GM21526 (cell line): ENCODE measurements around the gene SYAP1.
A peak's percentile ranks its signal among the peaks of the same experiment; 100 is the strongest.
"Not testable (repeated sequence)": the region's sequence is repeated elsewhere in the genome, so short reads cannot be mapped to it uniquely, and the experiment has no call there.

Experiments
- ATAC-seq: cut with Tn5 transposase; IDR thresholded peaks from one replicate; pipeline ENCODE4 v1.9.1; 2021; ENCODE audit warnings: moderate library complexity; ENCODE audit not compliant: unreplicated experiment, low FRiP score

The SYAP1 gene, protein sequence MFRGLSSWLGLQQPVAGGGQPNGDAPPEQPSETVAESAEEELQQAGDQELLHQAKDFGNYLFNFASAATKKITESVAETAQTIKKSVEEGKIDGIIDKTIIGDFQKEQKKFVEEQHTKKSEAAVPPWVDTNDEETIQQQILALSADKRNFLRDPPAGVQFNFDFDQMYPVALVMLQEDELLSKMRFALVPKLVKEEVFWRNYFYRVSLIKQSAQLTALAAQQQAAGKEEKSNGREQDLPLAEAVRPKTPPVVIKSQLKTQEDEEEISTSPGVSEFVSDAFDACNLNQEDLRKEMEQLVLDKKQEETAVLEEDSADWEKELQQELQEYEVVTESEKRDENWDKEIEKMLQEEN

DNA sequence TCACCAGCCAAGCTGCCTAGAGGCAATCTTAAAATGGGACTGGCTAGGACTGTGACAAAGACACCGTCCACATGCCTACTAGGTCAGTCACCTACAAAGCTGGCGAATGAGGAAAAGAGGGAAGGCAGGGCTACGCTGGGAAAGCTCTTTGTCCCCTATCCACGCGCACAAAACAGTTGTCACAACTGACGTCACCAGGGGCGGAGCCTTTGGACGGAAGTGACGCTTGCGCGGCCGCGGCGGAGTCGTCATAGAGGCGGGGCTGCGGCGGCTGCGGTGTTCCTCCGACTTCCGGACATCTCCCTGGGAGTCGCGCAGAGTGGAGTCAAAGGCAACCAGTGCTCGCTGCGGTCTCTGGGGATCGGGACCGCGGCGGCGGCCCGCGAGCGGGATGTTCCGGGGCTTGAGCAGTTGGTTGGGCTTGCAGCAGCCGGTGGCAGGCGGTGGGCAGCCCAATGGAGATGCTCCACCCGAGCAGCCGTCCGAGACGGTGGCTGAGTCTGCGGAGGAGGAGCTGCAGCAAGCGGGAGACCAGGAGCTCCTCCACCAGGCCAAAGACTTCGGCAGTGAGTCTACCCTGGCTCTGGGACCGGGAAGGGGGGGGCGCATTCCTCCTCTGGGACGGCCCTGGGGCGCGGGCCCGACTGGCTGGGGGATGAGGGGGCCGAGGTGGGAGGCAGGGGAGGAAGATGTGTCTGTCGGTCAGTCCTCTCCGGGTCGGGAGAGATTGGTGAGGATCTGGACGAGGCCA lies at the start of gene SYAP1:
Gene SYAP1, plus strand, starts transcription at position 279 of the 751 bp plus-strand sequence. Its CDS starts 113 bp downstream, at position 392.
- ATAC-seq, result peak; percentile 99

DNA sequence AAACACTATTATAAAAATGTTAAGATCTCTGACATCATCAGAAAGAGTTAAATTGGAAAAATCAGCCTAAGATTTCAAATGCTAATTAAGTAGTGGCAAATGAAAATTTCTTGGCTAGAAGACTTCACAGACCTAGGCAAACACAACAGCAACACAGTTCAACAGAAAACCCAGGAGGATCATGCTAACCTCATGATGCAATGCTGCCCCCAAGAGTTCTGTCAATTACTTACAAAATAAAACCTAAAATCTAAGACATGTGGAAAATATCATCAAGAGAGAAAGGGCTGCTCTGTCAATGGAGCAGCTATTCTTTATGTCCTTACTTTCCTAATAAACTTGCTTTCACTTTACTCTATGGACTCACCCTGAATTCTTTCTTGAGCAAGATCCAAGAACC lies 48.4 kb upstream of the SYAP1 start:
- ATAC-seq, result no peak

DNA sequence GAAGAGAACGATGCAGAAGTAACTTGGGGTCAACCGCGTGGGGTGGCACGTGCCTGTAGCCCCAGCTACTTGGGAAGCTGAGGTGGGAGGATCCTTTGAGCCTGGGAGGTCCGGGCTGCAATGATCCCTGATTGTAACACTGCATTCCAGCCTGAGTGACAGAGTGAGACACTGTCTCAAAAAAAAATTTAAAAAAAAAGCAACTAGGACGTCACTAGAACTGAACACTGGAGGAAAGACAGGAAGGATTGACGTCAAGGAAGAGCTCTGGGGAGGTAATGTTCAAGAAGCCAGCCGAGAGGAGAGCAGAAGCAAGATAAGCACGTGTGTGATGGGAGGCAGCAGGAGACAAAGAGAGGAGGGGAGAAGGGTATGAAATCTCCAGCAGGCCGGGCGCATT lies 40.7 kb upstream of the SYAP1 start:
- no peak for ATAC-seq

DNA sequence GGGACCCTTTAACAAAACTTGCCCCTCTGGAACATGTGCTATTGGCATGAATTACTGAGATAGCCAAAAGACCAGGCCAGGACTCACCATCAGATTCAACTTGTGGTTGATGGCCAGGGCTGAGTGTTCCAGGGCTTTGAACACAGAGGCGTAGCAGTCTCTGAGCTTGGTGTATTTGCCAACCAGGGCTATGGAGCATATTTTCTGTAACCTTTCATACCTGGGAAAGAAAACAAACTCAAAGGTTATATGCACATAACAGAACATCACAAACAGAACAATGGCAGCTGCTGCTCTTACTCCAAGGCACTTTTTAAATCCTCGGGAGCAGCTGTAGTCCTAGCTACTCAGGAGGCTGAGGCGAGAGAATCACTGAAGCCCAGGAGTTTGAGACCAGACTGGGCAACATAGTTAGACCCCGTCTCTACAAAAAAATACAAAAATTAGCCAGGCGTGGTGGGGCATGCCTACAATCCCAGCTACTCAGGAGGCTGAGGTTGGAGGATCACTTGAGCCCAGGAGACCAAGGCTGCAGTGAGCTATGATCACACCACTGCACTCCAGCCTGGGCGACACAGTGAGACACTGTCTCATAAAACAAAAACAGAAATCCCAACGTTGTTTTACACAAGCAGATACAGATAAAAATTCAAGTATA lies 36.3 kb upstream of the SYAP1 start:
- no peak for ATAC-seq

DNA sequence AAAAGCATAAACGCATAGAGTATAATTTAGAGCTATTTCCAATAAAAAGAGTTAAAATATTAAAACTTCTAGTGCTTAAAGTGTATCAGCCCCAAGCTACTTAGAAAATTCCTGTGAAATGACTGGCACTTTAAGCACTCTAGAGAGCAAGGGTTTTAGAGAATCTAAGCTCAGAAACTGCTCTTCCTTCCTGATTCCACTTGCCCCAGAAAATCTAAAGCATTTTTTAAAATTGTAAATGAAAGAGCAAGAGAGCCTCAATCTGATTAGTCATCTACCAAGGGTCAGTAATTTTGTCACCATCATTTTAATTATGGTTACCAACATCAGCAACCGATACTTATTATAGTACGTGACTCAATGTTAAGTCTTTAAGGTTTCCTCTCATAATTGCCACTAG lies 31.9 kb upstream of the SYAP1 start:
- ATAC-seq, result no peak

DNA sequence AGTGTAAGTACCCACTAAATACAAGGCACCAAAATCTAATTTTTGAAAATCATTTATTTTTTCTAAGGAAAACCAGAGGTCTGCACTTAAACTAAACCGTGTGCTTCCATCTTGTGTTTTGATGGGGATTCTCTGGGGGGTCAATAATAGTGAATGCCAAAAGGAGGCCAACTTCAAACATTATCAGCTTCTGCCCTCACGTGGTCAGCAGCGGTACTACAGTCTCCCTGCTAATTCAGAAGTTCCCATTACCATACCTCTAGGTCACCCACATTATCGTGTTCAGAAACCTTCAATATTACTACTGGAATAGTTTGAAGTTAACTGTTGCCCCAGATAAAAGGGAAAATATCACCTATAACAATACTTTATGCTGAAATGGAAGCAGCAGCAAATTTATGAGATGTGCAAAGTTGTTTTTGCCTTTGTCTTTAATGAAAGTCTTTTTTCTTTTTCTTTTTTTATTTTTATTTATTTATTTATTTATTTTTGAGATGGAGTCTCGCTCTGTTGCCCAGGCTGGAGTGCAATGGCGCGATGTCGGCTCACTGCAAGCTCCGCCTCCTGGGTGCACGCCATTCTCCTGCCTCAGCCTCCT lies 24.2 kb upstream of the SYAP1 start:
- ATAC-seq, result peak; percentile 78

DNA sequence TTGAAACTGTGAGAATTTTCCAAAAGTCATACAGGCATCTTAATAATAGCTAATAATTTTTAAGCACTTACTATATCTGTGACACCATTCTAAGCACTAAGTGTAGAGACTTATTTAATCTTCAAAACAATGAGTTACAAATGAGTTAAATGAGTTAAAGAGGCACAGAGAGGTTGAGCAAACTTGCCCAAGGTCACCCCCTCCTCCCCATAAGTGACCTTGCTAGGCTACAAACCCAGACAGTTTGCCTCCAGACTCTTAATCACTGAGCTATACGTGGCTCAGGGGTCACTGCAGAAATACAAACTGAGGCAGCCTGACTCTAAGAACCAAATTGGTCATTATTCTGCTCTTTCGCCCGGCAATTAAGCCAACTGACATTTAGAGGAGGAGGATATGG lies 22.5 kb upstream of the SYAP1 start:
- no peak for ATAC-seq

DNA sequence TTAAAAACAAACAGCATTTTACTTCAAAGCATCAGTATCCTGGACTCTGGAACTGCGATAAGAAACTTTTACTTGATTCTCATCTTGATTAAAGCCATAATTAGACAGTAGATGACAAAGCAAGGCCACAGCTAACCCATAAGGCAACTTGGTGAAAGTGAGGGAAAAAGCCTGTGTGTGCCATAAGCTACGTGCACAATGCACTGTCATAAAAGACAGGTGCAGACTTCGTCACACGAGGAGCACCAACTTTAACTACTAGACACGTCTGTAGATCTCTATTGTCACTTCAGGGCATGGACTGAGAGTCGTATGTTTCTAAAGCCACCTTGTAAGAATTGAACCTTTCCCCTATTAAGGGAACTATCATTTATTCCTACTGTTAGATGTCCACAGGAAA lies 20.0 kb upstream of the SYAP1 start:
- no peak for ATAC-seq

DNA sequence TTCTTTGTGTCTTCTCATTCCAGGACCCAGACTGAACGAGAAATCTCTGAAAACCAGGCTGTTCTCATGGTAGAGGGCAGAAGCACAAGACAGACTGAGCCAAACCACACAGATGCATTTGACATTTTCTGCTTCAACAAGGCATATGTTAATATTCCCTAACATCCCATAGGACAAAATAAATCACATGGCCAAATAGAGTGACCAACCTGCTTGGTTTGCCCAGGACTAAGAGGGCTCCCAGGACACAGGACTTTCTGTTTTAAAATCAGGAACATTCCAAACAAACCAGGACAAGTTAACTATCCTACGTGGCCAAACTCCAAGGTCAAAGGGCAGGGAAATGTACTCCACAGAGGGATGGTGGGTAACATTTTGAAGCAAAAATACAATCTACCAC lies 18.7 kb upstream of the SYAP1 start:
- no peak for ATAC-seq

DNA sequence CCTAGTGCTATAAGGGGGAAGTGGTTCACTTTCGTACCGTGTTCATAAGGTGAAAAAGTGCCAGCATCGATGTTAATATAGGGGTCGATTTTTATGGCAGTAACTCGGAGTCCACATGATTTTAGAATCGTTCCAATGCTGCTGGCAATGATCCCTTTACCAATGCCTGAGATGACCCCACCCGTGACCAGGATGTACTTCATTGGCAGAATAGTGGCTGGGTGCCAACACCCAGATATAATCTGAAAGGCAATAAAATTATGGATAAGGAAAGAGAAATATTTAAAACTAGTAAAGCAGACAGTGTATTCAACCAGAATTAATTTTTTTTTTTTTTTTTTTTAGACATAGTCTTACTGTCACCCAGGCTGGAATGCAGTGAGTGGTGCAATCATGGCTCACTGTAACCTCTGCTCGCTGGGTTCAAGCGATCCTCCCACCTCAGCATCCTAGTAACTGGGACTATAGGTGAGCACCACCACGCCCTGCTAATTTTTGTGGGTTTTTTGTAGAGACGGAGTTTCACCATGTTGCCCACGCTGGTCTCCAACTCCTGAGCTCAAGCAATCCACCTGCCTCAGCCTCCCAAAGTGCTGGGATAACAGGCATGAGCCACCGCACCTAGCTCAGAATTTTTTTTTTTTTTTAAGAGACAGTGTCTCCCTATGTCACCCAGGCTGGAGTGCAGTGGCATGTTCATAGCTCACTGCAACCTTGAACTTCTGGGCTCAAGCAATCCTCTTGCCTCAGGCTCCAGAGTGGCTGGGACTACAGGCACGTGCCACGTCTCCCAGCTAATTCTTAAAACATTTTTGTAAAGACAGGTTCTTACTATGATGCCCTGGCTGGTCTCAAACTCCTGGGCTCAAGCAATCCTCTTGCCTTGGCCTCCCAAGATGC lies 16.5 kb upstream of the SYAP1 start:
- no peak for ATAC-seq

DNA sequence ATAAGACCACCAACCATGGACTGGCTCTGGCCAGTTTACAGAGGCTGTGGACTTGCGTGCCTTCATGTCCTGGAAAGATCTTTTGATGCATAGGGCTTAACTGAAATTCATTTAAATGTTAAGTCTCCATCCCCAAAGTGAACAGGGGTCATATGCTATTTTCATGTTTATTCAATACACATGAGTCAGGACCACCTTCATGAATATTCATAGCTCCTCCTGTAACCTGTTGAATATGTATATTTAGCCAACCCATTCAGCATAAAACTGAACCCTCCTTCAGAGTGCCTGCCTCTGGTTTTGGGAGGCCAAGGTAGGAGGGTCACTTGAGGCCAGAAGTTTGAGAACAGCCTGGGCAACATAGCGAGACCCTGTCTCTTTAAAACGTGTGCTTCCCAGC lies 14.0 kb upstream of the SYAP1 start:
- no peak for ATAC-seq

DNA sequence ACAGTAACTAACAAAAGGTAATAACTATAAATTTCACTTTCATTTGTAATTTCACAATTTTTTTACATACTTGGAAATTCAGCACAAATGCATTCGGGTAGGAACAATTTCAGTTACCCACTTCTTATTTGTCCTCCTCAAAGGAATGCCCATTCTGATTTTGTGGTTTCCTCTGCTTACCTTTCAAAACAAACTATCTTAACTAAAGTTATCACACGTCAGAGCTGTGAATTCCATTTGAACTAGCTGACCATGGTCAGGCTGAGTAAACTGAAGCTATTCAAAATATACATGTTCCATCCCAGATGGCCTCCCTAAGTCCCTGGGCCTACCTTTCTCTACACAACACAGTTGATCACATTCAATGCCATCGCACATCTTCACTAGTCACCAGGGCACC lies 11.4 kb upstream of the SYAP1 start:
- no peak for ATAC-seq

DNA sequence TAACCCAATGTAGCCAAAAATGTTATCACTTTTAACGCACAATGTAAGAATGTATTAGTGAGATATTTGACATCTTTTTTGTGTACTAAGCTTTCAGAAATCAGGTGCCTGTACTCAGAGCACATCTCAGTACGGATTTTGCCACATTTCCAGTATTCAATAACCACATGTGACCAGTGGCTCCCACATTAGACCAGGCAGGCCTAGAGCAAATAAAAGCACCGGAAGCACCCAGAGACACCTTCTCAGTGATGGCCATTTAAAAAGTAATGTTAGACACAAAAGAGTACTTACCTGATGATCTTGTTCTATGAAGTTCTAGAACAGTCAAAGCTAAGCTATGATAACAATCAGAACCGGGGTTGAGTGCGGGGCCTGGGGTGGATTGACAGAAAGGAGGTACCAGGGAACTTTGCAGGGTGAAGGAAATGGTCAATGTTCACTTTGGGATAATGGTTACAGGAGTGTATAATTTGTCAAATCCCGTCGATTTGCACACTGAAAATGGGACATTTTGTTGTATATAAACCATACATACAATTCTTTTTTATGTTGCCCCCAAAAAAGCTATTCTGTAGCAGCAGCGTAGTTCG lies 8.1 kb upstream of the SYAP1 start:
- no peak for ATAC-seq

DNA sequence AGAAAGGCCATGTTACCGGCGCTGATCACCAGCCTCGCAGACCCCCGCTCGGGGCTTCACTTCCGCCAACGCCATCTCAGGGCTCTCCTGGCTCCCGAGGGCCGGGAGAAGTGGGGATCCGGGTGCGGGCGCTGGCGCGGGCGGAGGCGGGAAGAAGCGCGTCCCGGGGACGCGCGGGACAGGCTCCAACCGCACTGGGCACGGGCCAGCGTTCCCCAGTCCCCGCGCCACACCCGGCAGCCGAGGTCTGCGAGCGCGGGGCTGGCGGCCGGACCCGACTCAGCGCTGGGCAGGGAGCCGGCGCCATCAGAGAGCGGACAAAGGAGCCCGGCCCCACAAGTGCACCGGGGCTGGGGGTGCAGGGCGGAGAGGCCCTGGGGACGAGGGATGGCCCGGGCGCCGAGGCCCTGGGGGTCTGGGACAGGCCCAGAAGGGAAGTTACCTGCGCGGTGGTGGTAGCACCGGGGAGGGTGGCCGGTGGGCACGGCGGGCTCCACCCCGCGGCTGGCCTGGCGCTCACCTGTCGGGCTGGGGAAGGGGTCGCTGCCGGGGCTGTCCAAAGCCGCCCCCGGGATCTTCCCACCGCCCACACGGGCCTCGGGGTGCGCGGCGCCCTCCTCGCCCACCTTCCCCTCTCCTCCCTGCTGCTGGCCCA lies 7.4 kb upstream of the SYAP1 start:
- ATAC-seq, result peak; percentile 33

DNA sequence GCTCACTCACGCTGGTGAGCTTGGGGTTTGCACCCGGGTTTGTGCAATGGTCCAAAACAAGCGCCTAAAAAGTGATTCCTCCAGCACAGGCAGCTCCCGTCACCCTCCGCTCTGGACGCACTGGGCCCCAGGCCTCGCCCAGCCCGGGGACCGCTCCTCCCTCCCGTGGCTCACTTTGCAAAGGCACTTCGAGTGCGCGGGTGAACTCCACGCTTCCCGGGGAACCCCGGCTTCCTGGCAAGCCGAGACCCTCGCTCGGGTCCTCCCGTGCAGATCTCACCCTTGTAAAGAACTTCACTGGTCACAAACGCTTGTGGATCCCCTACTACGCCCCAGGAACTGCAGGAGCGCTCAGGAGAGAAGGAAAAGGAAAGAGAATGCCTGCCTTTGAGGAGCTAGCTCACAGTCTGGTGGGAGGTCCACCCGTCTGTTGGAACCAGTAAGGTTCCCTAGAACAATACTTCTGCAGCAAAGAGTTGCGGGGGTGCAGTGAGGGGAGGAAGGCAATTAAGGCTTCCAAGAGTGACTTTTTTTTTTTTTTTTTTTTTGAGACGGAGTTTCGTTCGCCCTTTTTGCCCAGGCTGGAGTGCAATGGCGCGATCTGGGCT lies 6.8 kb upstream of the SYAP1 start, which contains the start of gene CTPS2:
Gene CTPS2, minus strand, starts transcription at position 122 of the 608 bp plus-strand sequence. CDS start 9,767 bp downstream, outside the sequence.
- ATAC-seq, result peak; percentile 70

DNA sequence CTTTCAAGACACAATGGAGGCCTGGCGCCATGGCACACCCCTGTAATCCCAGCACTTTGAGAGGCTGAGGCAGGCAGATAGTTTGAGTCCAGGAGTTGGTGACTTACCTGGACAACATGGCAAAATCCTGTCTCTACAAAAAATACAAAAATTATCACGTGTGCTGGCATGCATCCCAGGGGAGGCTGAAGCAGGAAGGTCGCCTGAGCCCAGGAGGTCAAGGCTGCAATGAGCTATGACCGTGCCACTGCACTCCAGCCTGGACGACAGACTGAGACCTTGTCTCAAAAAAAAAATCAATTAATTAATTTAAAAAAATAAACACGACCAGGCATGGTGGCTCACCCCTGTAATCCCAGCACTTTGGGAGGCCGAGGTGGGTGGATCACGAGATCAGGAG lies 4.9 kb upstream of the SYAP1 start:
- ATAC-seq, result no peak

DNA sequence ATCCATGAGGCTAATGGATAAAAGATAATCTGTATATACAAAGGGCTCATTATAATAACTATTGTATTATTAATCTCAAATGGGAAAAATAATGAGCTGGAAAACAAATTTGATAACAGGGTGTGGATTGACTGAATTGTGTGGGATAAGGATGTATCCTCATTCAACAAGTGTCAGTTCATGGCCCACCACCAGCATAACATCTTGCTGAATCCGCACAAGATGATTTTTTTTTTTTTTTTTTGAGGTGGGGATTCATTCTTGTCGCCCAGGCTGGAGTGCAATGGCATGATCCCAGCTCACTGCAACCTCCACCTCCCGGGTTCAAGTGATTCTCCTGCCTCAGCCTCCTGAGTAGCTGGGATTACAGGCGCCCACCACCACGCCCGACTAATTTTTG lies 3.8 kb upstream of the SYAP1 start:
- not testable (repeated sequence) for ATAC-seq

DNA sequence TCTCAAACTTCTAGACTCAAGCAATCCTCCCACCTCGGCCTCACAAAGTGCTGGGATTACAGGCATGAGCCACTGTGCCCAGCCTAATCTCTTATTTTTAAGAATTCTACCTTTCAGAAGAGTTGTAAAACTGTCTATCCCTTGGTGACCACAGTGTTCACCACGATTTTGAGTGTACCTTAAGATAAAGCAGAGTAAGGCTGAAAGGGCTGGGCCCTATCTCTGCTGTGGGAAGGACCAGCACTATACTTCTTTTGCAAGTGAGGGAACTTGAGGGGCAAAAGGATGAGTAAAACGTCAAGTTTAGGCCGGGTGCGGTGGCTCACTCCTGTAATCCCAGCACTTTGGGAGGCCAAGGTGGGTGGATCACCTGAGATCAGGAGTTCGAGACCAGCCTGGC lies 3.0 kb upstream of the SYAP1 start:
- not testable (repeated sequence) for ATAC-seq
